ENCODE data around the gene USPL1.
"Not testable (repeated sequence)": the region's sequence is repeated elsewhere in the genome, so short reads cannot be mapped to it uniquely, and the experiment has no call there.

The USPL1 gene

GRCh38 chr13:30620941-30621340, 3.2 kb downstream of the USPL1 start:
- intact Hi-C loops (cut with micrococcal nuclease): no loop called here
- no peak overlapping the region for H3K27ac Mint-ChIP-seq
- H3K4me1 Mint-ChIP-seq (ENCODE audit: low read depth): peaks cover 25% of the 10 kb centered on the region
- no peak overlapping the region for H3K4me3 Mint-ChIP-seq
- H3K27me3 Mint-ChIP-seq: no peaks in the 10 kb centered on the region
- no peaks in the 10 kb centered on the region for H3K9me3 Mint-ChIP-seq
- H3K36me3 Mint-ChIP-seq (ENCODE audit: low read depth): peaks cover 43% of the 10 kb centered on the region

GRCh38 chr13:30622551-30622950, 4.8 kb downstream of the USPL1 start:
- intact Hi-C loops (cut with micrococcal nuclease): no loop called here
- H3K27ac Mint-ChIP-seq: no peak overlapping the region
- H3K4me1 Mint-ChIP-seq (ENCODE audit: low read depth): peaks cover 25% of the 10 kb centered on the region
- H3K36me3 Mint-ChIP-seq (ENCODE audit: low read depth): peaks cover 44% of the 10 kb centered on the region
- no peaks in the 10 kb centered on the region for H3K27me3 Mint-ChIP-seq
- H3K9me3 Mint-ChIP-seq: no peaks in the 10 kb centered on the region
- no peak overlapping the region for H3K4me3 Mint-ChIP-seq

GRCh38 chr13:30623392-30623791, 5.7 kb downstream of the USPL1 start:
- intact Hi-C loops (cut with micrococcal nuclease): no loop called here
- peaks cover 52% of the 10 kb centered on the region for H3K36me3 Mint-ChIP-seq (ENCODE audit: low read depth)
- H3K27ac Mint-ChIP-seq: peak overlapping the region; percentile 22
- no peaks in the 10 kb centered on the region for H3K9me3 Mint-ChIP-seq
- H3K4me3 Mint-ChIP-seq: no peak overlapping the region
- H3K27me3 Mint-ChIP-seq: no peaks in the 10 kb centered on the region
- H3K4me1 Mint-ChIP-seq (ENCODE audit: low read depth): peaks cover 25% of the 10 kb centered on the region

GRCh38 chr13:30624630-30625029, 6.9 kb downstream of the USPL1 start:
- Mint-ChIP-seq H3K4me3 (no peak overlapping the region), H3K27ac (peak overlapping the region; percentile 22), H3K9me3 (no peaks in the 10 kb centered on the region), H3K36me3 (ENCODE audit: low read depth) (peaks cover 64% of the 10 kb centered on the region), H3K27me3 (no peaks in the 10 kb centered on the region), H3K4me1 (ENCODE audit: low read depth) (peaks cover 22% of the 10 kb centered on the region)
- intact Hi-C loops (cut with micrococcal nuclease): no loop called here

- Mint-ChIP-seq H3K9me3 (no peaks in the 10 kb centered on the region), H3K4me3 (no peak overlapping the region), H3K36me3 (ENCODE audit: low read depth) (peaks cover 73% of the 10 kb centered on the region), H3K27ac (no peak overlapping the region), H3K4me1 (ENCODE audit: low read depth) (peaks cover 11% of the 10 kb centered on the region), H3K27me3 (no peaks in the 10 kb centered on the region)
- intact Hi-C loops (cut with micrococcal nuclease): no loop called here
These were observed 11.8 kb downstream of the USPL1 start for GRCh38 chr13:30629527-30629926.

- intact Hi-C loops (cut with micrococcal nuclease): no loop called here
- Mint-ChIP-seq H3K4me1 (ENCODE audit: low read depth) (peaks cover 20% of the 10 kb centered on the region), H3K4me3 (no peak overlapping the region), H3K27ac (no peak overlapping the region), H3K27me3 (no peaks in the 10 kb centered on the region), H3K9me3 (no peaks in the 10 kb centered on the region), H3K36me3 (ENCODE audit: low read depth) (peaks cover 85% of the 10 kb centered on the region)
These were observed 16.1 kb downstream of the USPL1 start for GRCh38 chr13:30633861-30634260.

GRCh38 chr13:30634838-30635237, 17.1 kb downstream of the USPL1 start:
- intact Hi-C loops (cut with micrococcal nuclease): no loop called here
- H3K4me3 Mint-ChIP-seq: no peak overlapping the region
- H3K9me3 Mint-ChIP-seq: no peaks in the 10 kb centered on the region
- H3K36me3 Mint-ChIP-seq (ENCODE audit: low read depth): peaks cover 81% of the 10 kb centered on the region
- no peak overlapping the region for H3K27ac Mint-ChIP-seq
- H3K27me3 Mint-ChIP-seq: no peaks in the 10 kb centered on the region
- H3K4me1 Mint-ChIP-seq (ENCODE audit: low read depth): peaks cover 20% of the 10 kb centered on the region

- H3K4me3 Mint-ChIP-seq: no peak overlapping the region
- no peak overlapping the region for H3K27ac Mint-ChIP-seq
- peaks cover 80% of the 10 kb centered on the region for H3K36me3 Mint-ChIP-seq (ENCODE audit: low read depth)
- intact Hi-C loops (cut with micrococcal nuclease): no loop called here
- no peaks in the 10 kb centered on the region for H3K9me3 Mint-ChIP-seq
- peaks cover 22% of the 10 kb centered on the region for H3K4me1 Mint-ChIP-seq (ENCODE audit: low read depth)
- H3K27me3 Mint-ChIP-seq: no peaks in the 10 kb centered on the region
These were observed 20.6 kb downstream of the USPL1 start for GRCh38 chr13:30638301-30638700.

GRCh38 chr13:30639671-30640070, 22.0 kb downstream of the USPL1 start:
- Mint-ChIP-seq H3K27me3 (no peaks in the 10 kb centered on the region), H3K4me1 (ENCODE audit: low read depth) (peaks cover 19% of the 10 kb centered on the region), H3K36me3 (ENCODE audit: low read depth) (peaks cover 80% of the 10 kb centered on the region), H3K4me3 (no peak overlapping the region), H3K27ac (no peak overlapping the region), H3K9me3 (no peaks in the 10 kb centered on the region)
- intact Hi-C loops (cut with micrococcal nuclease): loop anchor here (10.0 kb wide), 1 partner anchor 505 kb away; no protein-coding TSS in a partner anchor

GRCh38 chr13:30641173-30641572, 23.5 kb downstream of the USPL1 start:
- not testable (repeated sequence) for H3K9me3 Mint-ChIP-seq; H3K4me3 Mint-ChIP-seq; H3K27ac Mint-ChIP-seq; H3K27me3 Mint-ChIP-seq; H3K4me1 Mint-ChIP-seq (ENCODE audit: low read depth)
- intact Hi-C loops (cut with micrococcal nuclease): loop anchor here (10.0 kb wide), 1 partner anchor 504 kb away; no protein-coding TSS in a partner anchor
- H3K36me3 Mint-ChIP-seq (ENCODE audit: low read depth): peaks cover 84% of the 10 kb centered on the region

GRCh38 chr13:30645629-30646028, 27.9 kb downstream of the USPL1 start:
- no peaks in the 10 kb centered on the region for H3K9me3 Mint-ChIP-seq
- H3K36me3 Mint-ChIP-seq (ENCODE audit: low read depth): peaks cover 99% of the 10 kb centered on the region
- H3K27me3 Mint-ChIP-seq: no peaks in the 10 kb centered on the region
- intact Hi-C loops (cut with micrococcal nuclease): loop anchor here (10.0 kb wide), 1 partner anchor 499 kb away; no protein-coding TSS in a partner anchor
- H3K4me3 Mint-ChIP-seq: no peak overlapping the region
- H3K4me1 Mint-ChIP-seq (ENCODE audit: low read depth): peaks cover 17% of the 10 kb centered on the region
- H3K27ac Mint-ChIP-seq: no peak overlapping the region

- no peak overlapping the region for H3K27ac Mint-ChIP-seq
- no peaks in the 10 kb centered on the region for H3K9me3 Mint-ChIP-seq
- intact Hi-C loops (cut with micrococcal nuclease): loop anchor here (10.0 kb wide), 1 partner anchor 497 kb away; no protein-coding TSS in a partner anchor
- no peaks in the 10 kb centered on the region for H3K27me3 Mint-ChIP-seq
- H3K4me1 Mint-ChIP-seq (ENCODE audit: low read depth): peaks cover 12% of the 10 kb centered on the region
- H3K36me3 Mint-ChIP-seq (ENCODE audit: low read depth): peaks cover 95% of the 10 kb centered on the region
- no peak overlapping the region for H3K4me3 Mint-ChIP-seq
These were observed 29.7 kb downstream of the USPL1 start for GRCh38 chr13:30647420-30647819.

GRCh38 chr13:30647824-30648521, 30.3 kb downstream of the USPL1 start:
- H3K4me3 Mint-ChIP-seq: no peak overlapping the region
- peaks cover 12% of the 10 kb centered on the region for H3K4me1 Mint-ChIP-seq (ENCODE audit: low read depth)
- intact Hi-C loops (cut with micrococcal nuclease): loop anchor here (10.0 kb wide), 1 partner anchor 497 kb away; no protein-coding TSS in a partner anchor
- no peaks in the 10 kb centered on the region for H3K27me3 Mint-ChIP-seq
- no peak overlapping the region for H3K27ac Mint-ChIP-seq
- H3K9me3 Mint-ChIP-seq: no peaks in the 10 kb centered on the region
- H3K36me3 Mint-ChIP-seq (ENCODE audit: low read depth): peaks cover 95% of the 10 kb centered on the region

GRCh38 chr13:30648522-30649012, 30.8 kb downstream of the USPL1 start:
- H3K27me3 Mint-ChIP-seq: no peaks in the 10 kb centered on the region
- peaks cover 12% of the 10 kb centered on the region for H3K4me1 Mint-ChIP-seq (ENCODE audit: low read depth)
- H3K9me3 Mint-ChIP-seq: no peaks in the 10 kb centered on the region
- H3K36me3 Mint-ChIP-seq (ENCODE audit: low read depth): peaks cover 95% of the 10 kb centered on the region
- no peak overlapping the region for H3K27ac Mint-ChIP-seq
- intact Hi-C loops (cut with micrococcal nuclease): loop anchor here (10.0 kb wide), 1 partner anchor 496 kb away; no protein-coding TSS in a partner anchor
- no peak overlapping the region for H3K4me3 Mint-ChIP-seq

All from dendritic cell treated with granulocyte-macrophage colony-stimulating factor and Interleukin-4, amounts not matched to agents 40 ng/mL and 50 ng/mL, for 4 days (primary cell).